GM10266 (cell line): ENCODE measurements around the gene CPNE5.
A peak's percentile ranks its signal among the peaks of the same experiment; 100 is the strongest.
"Not testable (repeated sequence)": the region's sequence is repeated elsewhere in the genome, so short reads cannot be mapped to it uniquely, and the experiment has no call there.

Source experiments
- DNase-seq: peaks from one replicate; pipeline ENCODE4 v3.0.0; 2012; ENCODE audit errors: extremely low spot score
- TF ChIP-seq, protein P1 (sequence below): IDR thresholded peaks from 2 replicates; pipeline ENCODE4 v1.5.1; 2012; ENCODE audit warnings: mild to moderate bottlenecking, low read depth; ENCODE audit not compliant: control insufficient read depth, insufficient read depth; ENCODE audit errors: missing control alignments

The CPNE5 gene

DNA sequence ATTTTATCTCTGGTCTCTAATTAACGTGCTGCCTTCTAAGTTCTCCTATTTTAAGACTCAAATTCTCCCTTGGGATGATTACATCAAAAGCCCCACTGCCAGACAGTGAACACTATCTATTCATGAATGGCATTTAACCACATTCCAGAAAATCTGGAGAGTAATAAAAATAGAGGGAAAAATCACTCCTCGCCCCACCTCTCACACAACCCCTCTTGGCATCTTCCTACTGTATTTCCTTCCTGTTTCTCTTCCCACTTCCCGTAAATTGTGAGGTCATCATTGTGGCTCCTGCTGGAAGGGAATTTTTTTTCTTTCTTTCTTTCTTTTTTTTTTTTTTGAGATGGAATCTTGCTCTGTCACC is 110.1 kb downstream of the CPNE5 start:
- no peak for DNase-seq
- TF ChIP-seq, protein P1, sequence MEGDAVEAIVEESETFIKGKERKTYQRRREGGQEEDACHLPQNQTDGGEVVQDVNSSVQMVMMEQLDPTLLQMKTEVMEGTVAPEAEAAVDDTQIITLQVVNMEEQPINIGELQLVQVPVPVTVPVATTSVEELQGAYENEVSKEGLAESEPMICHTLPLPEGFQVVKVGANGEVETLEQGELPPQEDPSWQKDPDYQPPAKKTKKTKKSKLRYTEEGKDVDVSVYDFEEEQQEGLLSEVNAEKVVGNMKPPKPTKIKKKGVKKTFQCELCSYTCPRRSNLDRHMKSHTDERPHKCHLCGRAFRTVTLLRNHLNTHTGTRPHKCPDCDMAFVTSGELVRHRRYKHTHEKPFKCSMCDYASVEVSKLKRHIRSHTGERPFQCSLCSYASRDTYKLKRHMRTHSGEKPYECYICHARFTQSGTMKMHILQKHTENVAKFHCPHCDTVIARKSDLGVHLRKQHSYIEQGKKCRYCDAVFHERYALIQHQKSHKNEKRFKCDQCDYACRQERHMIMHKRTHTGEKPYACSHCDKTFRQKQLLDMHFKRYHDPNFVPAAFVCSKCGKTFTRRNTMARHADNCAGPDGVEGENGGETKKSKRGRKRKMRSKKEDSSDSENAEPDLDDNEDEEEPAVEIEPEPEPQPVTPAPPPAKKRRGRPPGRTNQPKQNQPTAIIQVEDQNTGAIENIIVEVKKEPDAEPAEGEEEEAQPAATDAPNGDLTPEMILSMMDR: no peak

DNA sequence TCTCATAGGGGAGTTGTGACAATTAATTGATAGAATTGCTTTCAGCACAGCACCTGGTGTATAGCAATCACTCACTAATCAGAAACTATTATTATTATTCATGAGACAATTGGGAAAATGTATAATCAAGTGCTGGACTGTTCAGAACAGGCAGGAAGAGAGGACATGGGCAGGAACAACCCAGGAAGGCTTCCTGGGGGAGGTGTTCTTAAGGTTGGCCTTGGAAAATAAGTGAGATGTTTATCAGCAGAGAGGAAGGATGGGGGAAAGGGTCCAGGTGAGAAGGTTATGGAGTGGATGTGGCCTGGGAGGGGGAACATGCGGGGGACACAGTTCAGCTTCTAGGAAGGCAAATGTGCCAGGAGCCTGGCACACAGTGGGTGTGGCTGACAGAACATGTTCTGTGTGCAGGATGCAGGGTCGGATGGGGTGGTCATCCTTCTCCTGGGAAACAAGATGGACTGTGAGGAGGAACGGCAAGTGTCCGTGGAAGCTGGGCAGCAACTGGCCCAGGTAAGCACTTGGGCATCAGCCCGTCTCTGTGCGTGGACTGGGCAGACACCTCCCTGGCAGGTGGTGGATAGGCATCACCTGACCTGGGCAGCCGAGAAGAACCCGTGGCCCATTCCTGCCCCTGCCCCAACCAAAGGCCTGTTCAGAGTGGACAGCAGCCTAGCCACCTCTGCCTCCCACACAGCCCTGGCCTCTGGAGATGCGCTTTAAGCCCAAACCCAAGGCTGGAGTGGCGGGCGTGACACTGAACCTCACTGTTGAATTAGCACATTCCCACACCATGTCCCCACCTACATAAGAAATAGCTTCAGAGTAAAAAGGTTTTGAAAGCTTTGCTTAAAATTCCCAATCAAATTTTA is 110.7 kb downstream of the CPNE5 start:
- DNase-seq: no peak
- TF ChIP-seq, protein P1: no peak

DNA sequence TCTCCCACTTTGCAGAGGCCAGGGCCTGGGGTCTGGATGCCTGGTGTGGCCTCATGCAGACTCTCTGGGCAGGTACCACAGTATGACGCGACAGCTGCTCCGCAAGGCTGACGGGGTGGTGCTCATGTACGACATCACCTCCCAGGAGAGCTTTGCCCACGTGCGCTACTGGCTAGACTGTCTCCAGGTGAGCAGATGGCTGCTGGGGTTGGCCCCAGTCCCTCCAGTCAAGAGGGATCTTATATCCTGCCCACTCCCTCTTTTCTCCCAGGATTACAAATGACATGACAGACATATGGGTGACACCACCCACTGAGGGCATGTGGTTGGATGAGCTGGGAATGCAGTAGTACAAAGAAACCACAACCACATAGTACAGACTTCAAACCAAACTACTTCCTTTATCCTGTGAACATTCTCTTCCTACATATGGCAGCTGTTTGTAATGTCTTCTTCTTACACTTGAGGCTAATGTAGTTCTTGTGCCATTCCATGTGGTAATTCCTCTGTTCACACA is 111.7 kb downstream of the CPNE5 start:
- TF ChIP-seq, protein P1: no peak
- DNase-seq: no peak

DNA sequence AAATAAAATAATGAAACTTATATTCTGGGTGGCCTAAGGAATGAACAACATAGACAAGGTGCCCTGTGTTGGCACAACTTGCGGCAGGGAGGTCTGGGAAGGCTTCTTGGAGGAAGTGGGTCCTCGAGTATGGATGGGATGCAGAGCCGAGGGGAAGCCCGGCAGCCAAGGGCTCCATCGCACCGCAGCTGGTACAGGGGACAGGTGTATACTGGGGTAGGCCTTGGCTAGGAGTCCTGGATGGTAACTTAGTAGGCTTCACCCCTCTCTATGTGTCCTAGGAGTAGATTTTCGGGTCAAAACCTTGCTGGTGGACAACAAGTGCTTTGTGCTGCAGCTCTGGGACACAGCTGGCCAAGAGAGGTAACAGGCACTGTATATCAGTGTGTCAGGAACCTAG is 113.7 kb downstream of the CPNE5 start:
- TF ChIP-seq, protein P1: no peak
- DNase-seq: no peak

DNA sequence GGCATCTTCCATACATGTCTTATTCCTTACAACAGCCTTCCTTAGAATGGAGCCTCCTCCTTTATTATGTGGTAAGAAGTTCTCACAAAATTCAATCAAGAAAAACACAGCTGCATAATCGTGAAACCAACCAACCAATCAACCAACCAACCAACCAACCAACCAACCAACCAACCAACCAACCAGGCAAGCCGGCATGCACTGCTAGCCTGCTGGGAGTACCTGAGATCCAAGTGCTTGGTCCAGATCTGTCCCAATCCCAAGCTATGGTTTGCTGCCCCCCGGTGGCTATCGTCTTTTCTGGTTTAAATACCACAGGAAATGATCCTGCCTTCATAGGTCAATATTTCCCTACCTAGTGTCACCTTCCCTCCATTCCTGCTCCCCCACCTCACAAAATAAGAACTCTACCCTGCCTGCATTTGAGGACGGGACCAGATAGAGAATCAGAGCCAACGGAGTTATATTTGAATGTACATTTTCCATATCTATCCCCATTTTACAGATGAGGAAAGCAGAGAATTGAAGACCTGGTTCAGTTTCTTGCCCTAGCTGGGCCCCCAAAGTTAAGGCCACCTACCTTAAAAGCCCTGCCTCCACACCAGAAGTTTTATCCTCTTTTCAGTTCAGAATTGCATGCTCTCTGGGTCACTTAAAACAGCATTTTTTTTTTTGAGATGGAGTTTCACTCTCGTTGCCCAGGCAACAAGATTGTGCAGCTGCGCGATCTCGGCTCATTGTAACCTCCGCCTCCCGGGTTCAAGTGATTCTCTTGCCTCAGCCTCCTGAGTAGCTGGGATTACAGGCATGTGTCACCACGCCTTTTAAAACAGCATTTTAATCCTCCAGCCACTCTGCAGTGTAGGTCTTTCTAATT is 114.5 kb downstream of the CPNE5 start:
- TF ChIP-seq, protein P1: peak; percentile 59
- DNase-seq: peak; percentile 72

DNA sequence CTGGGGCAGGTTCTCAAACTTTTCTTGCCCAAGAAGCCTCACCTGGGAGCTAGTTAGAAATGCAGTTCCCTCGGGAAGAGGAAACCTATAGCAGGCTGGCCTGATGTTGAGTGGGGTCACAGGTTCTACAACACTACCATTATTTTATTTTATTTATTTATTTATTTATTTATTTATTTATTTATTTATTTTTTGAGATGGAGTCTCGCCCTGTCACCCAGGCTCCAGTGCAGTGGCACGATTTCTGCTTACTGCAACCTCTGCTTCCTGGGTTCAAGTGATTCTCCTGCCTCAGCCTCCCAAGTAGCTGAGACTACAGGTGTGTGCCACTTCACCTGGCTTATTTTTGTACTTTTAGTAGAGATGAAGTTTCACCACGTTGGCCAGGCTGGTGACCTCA is 115.3 kb downstream of the CPNE5 start:
- not testable (repeated sequence) for DNase-seq

DNA sequence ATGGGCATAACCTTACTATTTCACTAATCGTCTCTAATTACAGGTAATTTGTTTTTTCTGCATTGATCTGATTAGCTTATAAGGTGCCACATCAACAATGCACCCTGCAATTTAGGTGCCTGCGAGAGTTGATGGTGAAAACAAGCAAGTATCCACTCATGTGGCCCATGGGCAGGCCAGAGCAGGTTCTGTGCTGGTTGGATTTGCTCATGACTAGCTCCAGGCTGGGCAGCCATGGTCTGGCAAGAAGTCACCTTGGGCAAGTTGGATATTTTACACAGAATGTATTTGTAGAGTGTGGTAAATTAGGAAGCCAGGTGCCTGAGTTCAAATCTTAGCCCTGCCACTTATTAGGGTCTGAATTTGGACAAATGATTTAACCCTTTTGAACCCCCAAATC is 116.4 kb downstream of the CPNE5 start:
- TF ChIP-seq, protein P1: no peak
- DNase-seq: no peak
